WTC11 (cell line): Measurements from ENCODE around the gene POU2F1. TPM values are rescaled to one million over a fixed set of nuclear protein-coding genes. Genes with fewer than 3 reads are reported as not detected.

Source experiments
- ATAC-seq: fragments of 200-7000 bp; cut with Tn5 transposase; 2 replicates; pipeline ENCODE4 v1.10.0; 2021; ENCODE audit warnings: mild to moderate bottlenecking, moderate library complexity
- CTCF ChIA-PET: fragments of 300-600 bp; sonication (Branson Sonifier 250); formaldehyde crosslinking; loops from one replicate; lab custom pipeline; 2021; ENCODE audit warnings: antibody characterized with exemption; lab: Charles Lee
- POLR2A ChIA-PET: fragments of 350-600 bp; sonication (Branson Sonifier 250); formaldehyde crosslinking; loops from one replicate; lab custom pipeline; 2021; ENCODE audit warnings: antibody characterized with exemption; lab: Charles Lee
- DNase-seq: peaks from one replicate; pipeline ENCODE4 v3.0.0; 2021; ENCODE audit warnings: low spot score
- H3K27ac Mint-ChIP-seq: 2 replicates; pipeline ENCODE4 v1.8.0; 2021; ENCODE audit warnings: mixed read lengths
- H3K27me3 Mint-ChIP-seq: 2 replicates; pipeline ENCODE4 v1.8.0; 2021; ENCODE audit warnings: low read depth, mild to moderate bottlenecking, moderate library complexity, mixed read lengths
- H3K36me3 Mint-ChIP-seq: 2 replicates; pipeline ENCODE4 v1.8.0; 2021; ENCODE audit warnings: mixed read lengths
- H3K4me1 Mint-ChIP-seq: 2 replicates; pipeline ENCODE4 v1.8.0; 2022; ENCODE audit warnings: mixed read lengths
- H3K4me3 Mint-ChIP-seq: 2 replicates; pipeline ENCODE4 v1.8.0; 2021; ENCODE audit warnings: mild to moderate bottlenecking, moderate library complexity, mixed read lengths
- H3K9me3 Mint-ChIP-seq: 2 replicates; pipeline ENCODE4 v1.8.0; 2021; ENCODE audit warnings: mixed read lengths
- AFF4 ChIP-seq: sonication (generic); formaldehyde crosslinking; IDR thresholded peaks from 2 replicates; pipeline ENCODE4 v1.8.1; 2023; ENCODE audit warnings: mild to moderate bottlenecking, missing genetic modification reagents, borderline replicate concordance
- ATF3 ChIP-seq: sonication (generic); formaldehyde crosslinking; conservative IDR thresholded peaks from 2 replicates; pipeline ENCODE4 v1.8.1; 2022; ENCODE audit warnings: mild to moderate bottlenecking, missing genetic modification reagents
- FOXJ3 ChIP-seq: sonication (generic); formaldehyde crosslinking; IDR thresholded peaks from 2 replicates; pipeline ENCODE4 v1.9.0; 2021; ENCODE audit warnings: missing genetic modification reagents, mild to moderate bottlenecking, borderline replicate concordance
- GRHL2 ChIP-seq: fragments of 250-450 bp; sonication (Bioruptor Pico); IDR thresholded peaks from 2 replicates; pipeline ENCODE4 v1.8.0; 2022; ENCODE audit warnings: mild to moderate bottlenecking, moderate library complexity; ENCODE audit not compliant: insufficient replicate concordance, severe bottlenecking
- IRF1 ChIP-seq: sonication (generic); formaldehyde crosslinking; IDR thresholded peaks from 2 replicates; pipeline ENCODE4 v1.8.0; 2023; ENCODE audit warnings: missing genetic modification reagents
- MAX ChIP-seq: sonication (generic); formaldehyde crosslinking; IDR thresholded peaks from 2 replicates; pipeline ENCODE4 v1.8.0; 2022; ENCODE audit warnings: mild to moderate bottlenecking, missing genetic modification reagents
- NFYB ChIP-seq: sonication (generic); formaldehyde crosslinking; conservative IDR thresholded peaks from 2 replicates; pipeline ENCODE4 v1.8.0; 2022; ENCODE audit warnings: low read depth, missing genetic modification reagents
- NR3C1 ChIP-seq: sonication (generic); formaldehyde crosslinking; conservative IDR thresholded peaks from 2 replicates; pipeline ENCODE4 v1.8.1; 2023; ENCODE audit warnings: low read depth, mild to moderate bottlenecking, missing genetic modification reagents
- RORB ChIP-seq: fragments of 250-450 bp; sonication (Bioruptor Pico); IDR thresholded peaks from 2 replicates; pipeline ENCODE4 v1.9.0; 2021; ENCODE audit warnings: mild to moderate bottlenecking
- SOX15 ChIP-seq: fragments of 250-450 bp; sonication (Bioruptor Pico); IDR thresholded peaks from 2 replicates; pipeline ENCODE4 v1.9.0; 2021; ENCODE audit warnings: mild to moderate bottlenecking
- TEAD1 ChIP-seq: sonication (generic); formaldehyde crosslinking; IDR thresholded peaks from 2 replicates; pipeline ENCODE4 v1.8.0; 2022; ENCODE audit warnings: mild to moderate bottlenecking, missing genetic modification reagents
- ZMAT4 ChIP-seq: fragments of 250-450 bp; sonication (Bioruptor Pico); IDR thresholded peaks from 2 replicates; pipeline ENCODE4 v1.9.0; 2021; ENCODE audit warnings: mild to moderate bottlenecking
- ZNF416 ChIP-seq: fragments of 250-450 bp; sonication (Bioruptor Pico); IDR thresholded peaks from 2 replicates; pipeline ENCODE4 v1.9.0; 2021; ENCODE audit warnings: mild to moderate bottlenecking, inconsistent platforms
- ZNF423 ChIP-seq: fragments of 250-450 bp; sonication (Bioruptor Pico); IDR thresholded peaks from 2 replicates; pipeline ENCODE4 v2.1.2; 2022; ENCODE audit warnings: mild to moderate bottlenecking, moderate library complexity
- ZNF512 ChIP-seq: sonication (generic); formaldehyde crosslinking; IDR thresholded peaks from 2 replicates; pipeline ENCODE4 v1.8.1; 2022; ENCODE audit warnings: missing genetic modification reagents, borderline replicate concordance
- total RNA-seq: library from RNA; stranded (reverse); gene quantifications from 3 replicates; pipeline ENCODE4 v1.2.3, GENCODE V29; 2021

The POU2F1 gene
- total RNA-seq, 1 experiment from 2014 or later = 51.3 TPM

GRCh38 chr1:167440345-167440744, 219.7 kb downstream of the POU2F1 start:
- ATAC-seq (no peak), DNase-seq (no peak)
- Mint-ChIP-seq H3K4me1 (peaks cover 16% of the 10 kb centered on the region), H3K9me3 (peaks cover 3% of the 10 kb centered on the region; the same call in 1 of the 2 replicates), H3K4me3 (no peak overlapping the region; the same call in 1 of the 2 replicates), H3K27ac (no peak overlapping the region), H3K36me3 (no peaks in the 10 kb centered on the region), H3K27me3 (peaks cover 45% of the 10 kb centered on the region)
- no peak for TF ChIP-seq IRF1 (CRISPR knock-in tag)
- no peak for TF ChIP-seq ZNF416
- no peak for TF ChIP-seq ATF3 (CRISPR knock-in tag)
- TF ChIP-seq ZNF423 = no peak
- ChIA-PET POLR2A (no interaction called here), CTCF (interaction anchor here (0.6 to 3.7 kb wide), 11 partner anchors 9 to 207 kb away, joined by 3 to 21 read pairs (median 4); no protein-coding TSS in a partner anchor)

GRCh38 chr1:167440776-167441175, 220.1 kb downstream of the POU2F1 start:
- ChIA-PET CTCF (interaction anchor here (0.9 to 3.7 kb wide), 9 partner anchors 9 to 531 kb away, joined by 3 to 21 read pairs (median 4); no protein-coding TSS in a partner anchor), POLR2A (no interaction called here)
- H3K27me3 Mint-ChIP-seq = peaks cover 45% of the 10 kb centered on the region
- no peak overlapping the region for H3K27ac Mint-ChIP-seq
- TF ChIP-seq RORB (CRISPR knock-in tag) (no peak), ZNF512 (CRISPR knock-in tag) (no peak)
- H3K9me3 Mint-ChIP-seq = no peaks in the 10 kb centered on the region
- no peak for ATAC-seq
- H3K36me3 Mint-ChIP-seq = no peaks in the 10 kb centered on the region
- no peak overlapping the region for H3K4me3 Mint-ChIP-seq
- DNase-seq = no peak
- peaks cover 16% of the 10 kb centered on the region for H3K4me1 Mint-ChIP-seq

- DNase-seq (no peak), ATAC-seq (no peak)
- Mint-ChIP-seq H3K27ac (no peak overlapping the region), H3K9me3 (no peaks in the 10 kb centered on the region), H3K36me3 (no peaks in the 10 kb centered on the region), H3K4me3 (no peak overlapping the region), H3K27me3 (peaks cover 45% of the 10 kb centered on the region)
- POLR2A ChIA-PET = no interaction called here
- TF ChIP-seq TEAD1 (CRISPR knock-in tag) (no peak), AFF4 (no peak), FOXJ3 (no peak), NFYB (CRISPR knock-in tag) (no peak), ZNF423 (no peak), NR3C1 (CRISPR knock-in tag) (no peak), MAX (CRISPR knock-in tag) (no peak), GRHL2 (no peak), ZMAT4 (no peak), SOX15 (CRISPR knock-in tag) (no peak)
- TF ChIP-seq, all 79 proteins: peak for 0
- CTCF ChIA-PET = interaction anchor here (0.8 to 3.7 kb wide), 8 partner anchors 9 to 531 kb away, joined by 3 to 21 read pairs (median 4); no protein-coding TSS in a partner anchor
- peaks cover 16% of the 10 kb centered on the region for H3K4me1 Mint-ChIP-seq
Measured at GRCh38 chr1:167441222-167441621, 220.5 kb downstream of the POU2F1 start.
